Smooth muscle cell of bladder (primary cell): ENCODE data around the gene TPRX2. TPM values are rescaled to one million over a fixed set of nuclear protein-coding genes. Genes with fewer than 3 reads are reported as not detected.

Experiments
- total RNA-seq: library from RNA; depleted of rRNA; stranded (reverse); fragments of >200 nt; gene quantifications from 2 replicates; pipeline ENCODE4 v1.2.3, GENCODE V29; 2014

Gene TPRX2, protein sequence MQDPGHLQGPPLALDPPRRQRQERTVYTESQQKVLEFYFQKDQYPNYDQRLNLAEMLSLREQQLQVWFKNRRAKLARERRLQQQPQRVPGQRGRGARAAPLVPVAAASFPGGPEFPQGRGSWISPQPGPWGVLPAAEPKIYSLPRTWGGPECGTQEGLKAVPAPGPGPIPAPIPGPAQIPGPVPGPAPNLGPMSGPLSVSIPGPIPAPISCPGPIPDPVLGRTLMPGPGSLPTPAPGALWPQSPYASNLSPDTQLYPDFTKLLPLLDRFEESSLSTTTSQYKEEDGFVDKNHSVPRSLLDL
- not detected in 2 replicates for total RNA-seq

DNA sequence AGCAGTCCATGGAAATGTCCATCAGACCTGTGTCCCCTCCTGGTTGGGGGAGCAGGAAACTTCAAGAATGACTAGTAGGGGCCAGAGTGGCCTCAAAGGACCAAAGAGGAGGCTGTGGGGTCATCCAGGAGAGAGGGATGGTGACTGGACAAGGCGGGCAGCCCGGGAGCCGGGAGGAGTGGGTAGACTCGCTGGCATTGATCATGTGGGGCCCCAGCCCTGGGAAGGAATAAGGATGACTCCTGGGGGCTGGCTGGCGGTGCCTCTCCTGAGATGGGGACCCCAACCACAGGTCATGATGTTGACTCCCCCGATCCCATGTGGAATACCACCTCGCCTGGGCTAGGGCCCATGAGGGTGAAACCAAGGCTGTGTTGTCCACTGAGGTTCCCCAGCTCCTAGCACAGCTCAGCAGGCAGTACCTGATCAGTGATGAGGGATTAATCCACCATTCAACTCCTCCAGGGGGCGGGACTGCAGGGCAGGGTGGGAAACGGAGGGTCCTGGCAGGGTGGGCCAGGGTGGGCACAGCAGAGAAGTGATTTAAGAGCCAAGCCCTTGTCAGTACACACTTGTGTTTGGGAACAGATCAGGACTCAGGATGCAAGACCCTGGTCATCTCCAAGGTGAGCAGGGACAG, at the start of gene TPRX2:
TSS of gene TPRX2 (plus strand) at position 590 of the 640 bp plus-strand sequence. CDS start at position 602, 12 bp downstream.

DNA sequence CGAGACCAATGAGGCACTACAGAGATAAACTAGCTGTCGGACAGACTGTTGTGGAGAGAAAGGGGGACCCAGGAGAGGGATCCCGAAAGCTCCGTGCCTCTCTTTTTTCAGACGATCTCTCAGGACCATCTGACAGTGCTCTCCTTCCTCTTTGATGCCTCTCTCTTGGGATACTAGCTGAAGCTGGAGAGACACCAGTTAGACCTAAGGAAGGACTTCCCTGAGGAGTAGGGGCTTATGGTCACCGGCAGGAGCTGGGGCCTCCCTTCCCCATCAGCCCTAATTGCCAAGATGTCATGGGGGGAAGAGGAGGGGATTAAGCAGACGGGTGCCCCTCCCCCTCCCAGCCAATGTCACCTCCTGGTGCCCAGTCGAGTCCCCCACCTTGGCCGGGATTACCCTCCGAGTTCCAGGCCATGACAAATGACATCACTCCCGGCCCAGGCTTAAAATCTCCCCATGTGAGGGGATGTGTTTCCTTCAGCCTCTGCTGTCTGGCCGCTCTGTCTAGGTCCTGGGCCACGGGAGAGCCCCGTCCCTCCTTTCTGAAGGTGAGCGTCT, 37.5 kb upstream of the TPRX2 start, which contains the start of gene CRX:
TSS of gene CRX (plus strand) at position 478 of the 561 bp plus-strand sequence. CDS start 12,507 bp downstream, outside the sequence.

DNA sequence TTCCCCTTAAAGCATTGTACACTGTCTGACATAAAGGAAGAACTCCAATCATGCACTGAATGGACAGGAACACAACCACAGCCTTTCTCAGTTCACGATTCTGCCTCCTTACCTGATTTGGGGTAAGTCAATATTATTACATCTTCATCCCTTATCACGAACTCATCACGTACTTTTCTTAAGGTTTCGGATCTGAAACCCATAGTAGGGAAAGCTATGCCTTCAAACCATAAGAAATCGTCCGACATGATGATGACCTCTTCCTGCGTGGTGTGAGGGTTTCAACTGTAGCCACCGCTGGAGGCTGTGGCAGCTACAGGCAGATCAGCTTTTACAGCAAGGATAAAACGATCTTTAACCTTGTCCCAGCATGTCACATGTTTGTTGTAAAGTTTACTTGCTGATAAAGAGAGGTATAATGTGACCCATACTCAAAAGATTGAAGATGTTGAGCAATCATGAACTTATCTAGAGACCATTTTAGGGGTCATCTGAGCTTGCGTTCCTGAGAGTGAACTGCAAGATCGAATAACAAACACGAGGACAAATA, 27.1 kb downstream of the TPRX2 start, which contains the start of gene SULT2A1:
TSS of gene SULT2A1 (minus strand) at position 306 of the 550 bp plus-strand sequence. CDS start at position 248, 58 bp downstream.

Other genes starting within 250 kb of the TPRX2 start
- 119 and 133 TPM in 2 replicates for gene EHD2, start 145.8 kb upstream of the TPRX2 start, total RNA-seq
- gene NOP53, start 113.7 kb upstream of the TPRX2 start, total RNA-seq: 58.2 and 70.0 TPM in 2 replicates
- 147 and 172 TPM in 2 replicates for gene SELENOW, start 80.5 kb upstream of the TPRX2 start, total RNA-seq
- gene TPRX1, start 54.7 kb upstream of the TPRX2 start, total RNA-seq: not detected in 2 replicates
- gene CRX, start 37.3 kb upstream of the TPRX2 start, total RNA-seq: not detected in 2 replicates
- gene SULT2A1, start 27.1 kb downstream of the TPRX2 start, total RNA-seq: 0.09 TPM in 1 of 2 replicates, not detected in the other
- gene BSPH1, start 132.9 kb downstream of the TPRX2 start, total RNA-seq: not detected in 2 replicates
- gene ELSPBP1, start 135.4 kb downstream of the TPRX2 start, total RNA-seq: not detected in 2 replicates
- gene CABP5, start 184.8 kb downstream of the TPRX2 start, total RNA-seq: not detected in 2 replicates